Measurements from ENCODE around the gene CCDC171.
"Not testable (repeated sequence)": the region's sequence is repeated elsewhere in the genome, so short reads cannot be mapped to it uniquely, and the experiment has no call there.

Gene CCDC171

DNA sequence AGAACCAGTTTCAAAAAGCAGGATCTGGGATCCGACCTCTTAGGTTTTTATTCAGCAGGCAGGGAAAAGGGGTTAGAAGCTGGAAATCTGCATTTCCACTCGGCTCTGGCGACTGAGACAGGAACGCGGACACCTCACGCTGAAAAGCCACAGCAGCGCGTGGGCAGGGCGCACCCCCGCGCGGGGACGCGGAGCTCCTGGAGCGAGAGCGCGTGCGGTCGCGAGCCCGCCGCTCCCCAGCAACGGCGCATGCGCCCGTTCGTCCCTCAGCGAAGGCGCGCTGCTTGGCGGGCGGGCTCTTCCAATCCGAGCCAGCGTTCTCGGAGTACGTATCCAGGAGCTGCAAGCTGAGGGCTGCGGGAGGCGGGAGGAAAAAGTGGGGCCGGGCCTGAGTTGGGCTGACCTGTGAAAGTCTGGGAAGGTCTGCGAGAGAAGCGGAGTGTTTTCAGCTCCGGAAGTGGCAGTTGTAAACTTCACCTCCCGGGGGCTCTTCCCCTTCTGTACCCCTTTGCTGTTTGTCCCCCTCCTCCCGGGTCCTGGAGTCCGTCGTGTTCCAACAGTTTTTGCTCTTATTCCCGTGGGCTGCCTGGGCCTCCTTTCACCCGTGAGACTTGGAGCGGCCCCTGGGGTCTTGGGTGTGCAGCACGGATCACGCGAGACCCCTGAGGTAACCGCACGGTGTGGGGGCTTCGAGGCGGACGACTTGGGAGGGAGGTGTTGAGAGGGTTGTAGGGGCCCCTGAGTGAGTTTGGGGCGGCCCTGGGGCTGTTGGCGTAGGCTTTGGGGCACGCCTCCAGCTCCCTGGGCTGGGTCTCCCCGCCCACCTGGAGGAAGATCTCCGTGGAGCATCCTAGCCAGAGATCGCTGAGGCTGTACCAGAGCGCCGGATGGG is at the start of gene CCDC171:
TSS of gene CCDC171 (plus strand) at position 408 of the 892 bp plus-strand sequence. CDS start 11,046 bp downstream, outside the sequence.
- peak; percentile 86 for DNase-seq

DNA sequence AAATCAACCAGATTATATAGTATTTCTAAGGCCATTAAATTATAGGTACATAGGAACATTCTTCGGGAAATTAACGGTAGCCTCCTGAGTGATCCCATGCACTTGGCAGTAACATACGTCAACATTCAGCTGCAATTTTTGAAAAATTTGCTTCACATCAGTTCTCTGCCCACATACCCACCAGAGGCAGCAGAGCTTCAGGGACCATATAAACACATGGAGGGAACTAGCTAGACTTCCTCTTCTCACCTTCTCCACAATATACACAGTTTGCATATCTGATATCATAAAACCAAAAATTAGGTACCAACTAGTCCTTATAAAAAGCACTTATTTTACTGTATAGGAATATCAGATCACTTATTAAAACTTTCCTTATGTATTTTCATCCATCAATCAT is 46.9 kb upstream of the CCDC171 start:
- DNase-seq: no peak

DNA sequence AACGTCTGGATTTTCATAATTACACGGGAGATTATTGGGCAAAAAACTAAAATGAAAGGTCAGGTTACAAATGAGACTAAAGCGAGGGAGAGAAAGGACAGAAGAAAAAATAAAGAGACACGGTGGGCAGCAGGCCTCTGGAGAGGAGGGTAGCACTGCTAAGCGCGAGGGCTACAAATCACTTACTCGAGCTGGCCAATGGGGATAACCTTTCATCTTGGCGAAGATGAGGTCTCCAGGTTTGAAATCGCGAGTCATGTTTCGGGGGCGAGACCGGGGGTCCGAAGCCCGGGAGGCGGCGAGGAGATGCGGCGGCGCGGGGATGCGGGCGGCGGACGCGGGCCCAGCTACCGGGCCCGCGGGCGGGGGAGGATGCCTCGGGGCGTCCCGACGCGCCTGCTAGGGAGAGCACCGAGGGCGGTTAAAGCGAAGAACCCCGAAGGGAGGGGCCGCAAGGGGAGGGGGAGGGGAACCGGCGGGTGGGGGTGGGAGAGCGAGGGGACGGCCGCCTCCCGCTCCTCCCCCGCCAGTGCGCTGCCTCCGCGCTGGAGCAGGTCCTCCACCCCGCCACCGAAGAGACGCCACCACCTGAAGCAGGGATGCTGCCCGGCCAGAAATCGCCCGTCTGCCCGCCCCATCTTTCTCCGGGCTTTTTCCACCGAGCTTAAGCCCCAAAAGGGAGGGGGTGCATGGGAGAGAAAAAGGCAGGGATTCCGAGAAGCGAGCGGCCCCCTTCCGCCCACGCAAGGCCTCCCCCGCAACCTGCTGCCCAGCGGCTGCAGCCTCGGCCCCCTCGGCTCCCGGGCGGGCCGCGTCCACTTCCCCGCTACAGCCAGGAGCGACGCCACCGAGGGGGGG is 42.7 kb upstream of the CCDC171 start:
- peak; percentile 73 for DNase-seq

DNA sequence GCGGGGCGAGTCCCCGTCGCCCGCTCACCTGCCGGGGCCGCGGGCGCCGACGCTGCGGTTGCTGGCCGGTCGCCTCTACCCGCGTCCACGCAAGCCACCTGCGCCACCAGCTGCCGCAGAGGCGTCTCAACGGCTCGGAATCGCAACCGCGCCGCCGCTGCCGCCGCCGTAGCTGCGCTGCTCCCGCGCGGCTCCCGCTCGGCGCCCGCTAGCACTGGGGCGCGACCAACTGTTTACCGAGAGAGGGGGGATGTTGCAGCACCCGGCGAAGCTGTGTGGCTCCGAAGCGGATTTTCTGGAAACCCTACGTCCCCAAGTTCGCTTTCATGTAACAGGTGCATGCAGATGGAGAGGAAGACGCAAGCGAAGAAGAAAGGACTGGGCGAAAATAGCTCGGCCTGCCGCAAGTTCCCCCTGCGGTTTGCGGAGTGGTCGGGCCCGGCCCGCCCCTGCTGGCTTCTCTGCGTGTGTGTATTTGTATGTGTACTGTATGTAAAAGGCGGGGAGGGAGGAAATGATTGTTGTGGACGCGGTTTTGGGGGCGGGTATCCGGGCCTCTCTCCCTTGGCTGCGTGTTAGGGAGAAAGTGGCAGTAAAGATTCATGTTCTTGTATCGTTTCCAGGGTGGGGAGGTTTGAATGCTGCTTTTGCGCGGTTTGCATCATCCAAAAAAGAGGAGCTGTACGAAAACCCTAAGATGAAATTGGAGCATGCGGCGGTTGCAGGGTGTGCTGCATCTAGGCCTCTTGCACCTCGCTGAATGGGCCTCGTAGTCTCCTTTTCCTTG is 41.9 kb upstream of the CCDC171 start, which contains the start of gene PSIP1:
TSS of gene PSIP1 (minus strand) at position 182 of the 787 bp plus-strand sequence. CDS start 782 bp downstream, outside the sequence.
- peak; percentile 90 for DNase-seq

DNA sequence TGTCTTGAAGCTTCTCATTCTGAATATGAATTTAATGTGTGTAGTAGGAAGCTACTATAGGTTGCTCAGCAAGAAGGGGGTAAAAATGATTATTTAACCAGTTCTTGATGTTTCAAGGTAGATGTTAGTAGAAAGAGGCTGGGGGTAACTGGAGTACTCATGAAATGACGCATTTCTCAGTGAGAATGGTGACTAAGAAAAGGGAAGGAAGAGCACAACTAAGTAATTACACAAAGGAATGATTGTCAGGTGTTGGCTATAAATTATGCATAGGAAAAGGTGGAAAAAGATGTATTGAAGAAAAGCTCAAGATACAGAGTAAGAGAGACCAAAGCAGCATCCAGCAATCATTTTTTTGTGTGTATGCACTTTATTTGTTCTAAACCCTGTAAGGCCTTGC is 40.6 kb upstream of the CCDC171 start:
- DNase-seq: no peak

DNA sequence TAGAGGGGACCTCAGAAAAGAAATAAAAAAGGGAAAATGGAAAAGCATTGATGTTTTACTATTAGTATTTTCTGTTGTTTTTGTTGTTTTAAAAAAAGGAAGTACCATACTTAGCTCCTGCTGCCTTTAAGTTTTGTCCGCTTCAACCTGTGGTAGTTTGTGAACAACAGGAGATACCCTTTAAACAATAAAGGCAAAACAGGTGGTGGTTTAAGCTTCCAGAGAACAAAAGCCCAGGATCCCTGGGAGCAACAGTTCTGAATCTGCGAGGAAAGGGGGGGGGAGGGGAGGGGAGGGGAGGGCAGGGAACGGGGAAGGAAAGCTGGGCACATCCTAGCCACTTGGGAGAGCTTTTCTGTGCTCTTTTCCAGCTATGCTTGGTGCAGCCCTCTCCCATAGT is 40.0 kb upstream of the CCDC171 start:
- DNase-seq: no peak

DNA sequence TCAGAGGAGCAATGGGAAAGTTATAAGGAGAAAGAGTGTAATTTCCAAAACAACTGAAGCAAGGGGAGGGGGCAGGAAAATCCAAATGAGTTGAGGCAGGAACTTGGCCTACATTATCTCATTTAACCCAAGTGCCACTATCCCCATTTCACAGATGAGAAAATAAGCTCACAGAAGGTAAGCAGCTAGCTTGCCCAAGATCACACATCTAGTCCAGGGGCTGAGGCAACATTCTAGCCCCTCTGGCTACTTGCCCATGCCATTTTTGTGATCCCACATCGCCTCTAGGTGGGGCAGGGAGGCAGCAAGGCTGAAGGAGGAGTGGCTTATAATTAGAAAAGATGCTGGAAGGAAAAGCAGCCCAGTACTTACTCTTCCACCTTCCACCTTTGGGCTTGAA is 39.5 kb upstream of the CCDC171 start:
- peak; percentile 11 for DNase-seq

DNA sequence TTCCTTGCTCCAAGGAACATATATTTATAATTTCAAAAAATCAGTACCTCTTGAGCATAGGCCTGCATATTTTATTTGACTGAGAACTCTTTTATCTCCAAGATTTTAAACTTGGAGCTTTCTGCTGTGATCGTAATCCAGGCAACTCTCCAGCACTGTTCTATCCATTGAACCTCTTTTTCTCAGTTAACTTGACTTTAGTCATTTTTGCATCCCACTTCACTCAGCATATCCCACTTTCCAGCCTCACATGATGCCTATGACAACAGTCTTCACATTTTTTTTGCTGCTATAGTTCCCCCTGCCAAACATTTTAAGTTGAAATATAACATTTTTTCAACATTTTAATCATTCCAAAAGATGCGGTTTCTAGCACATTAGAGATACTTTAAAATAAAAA is 33.0 kb upstream of the CCDC171 start:
- no peak for DNase-seq

DNA sequence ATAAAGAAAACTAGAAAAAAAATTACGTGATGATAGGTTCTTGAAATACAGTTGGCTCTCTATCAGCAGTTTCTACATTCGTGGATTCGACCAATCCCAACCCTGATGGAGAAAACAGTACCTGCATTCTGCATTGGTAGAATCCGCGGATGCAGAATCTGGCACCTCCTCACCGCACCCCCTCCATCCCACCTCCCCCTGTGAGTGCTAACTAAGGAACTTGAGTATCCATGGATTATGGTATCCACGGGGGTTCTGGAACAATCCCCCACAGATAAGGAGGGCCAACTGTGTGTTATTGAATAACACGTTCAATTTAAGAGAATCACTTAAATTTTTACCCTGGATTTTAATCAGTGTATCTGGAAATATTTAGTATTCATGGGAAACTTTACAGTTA is 31.6 kb upstream of the CCDC171 start:
- no peak for DNase-seq

DNA sequence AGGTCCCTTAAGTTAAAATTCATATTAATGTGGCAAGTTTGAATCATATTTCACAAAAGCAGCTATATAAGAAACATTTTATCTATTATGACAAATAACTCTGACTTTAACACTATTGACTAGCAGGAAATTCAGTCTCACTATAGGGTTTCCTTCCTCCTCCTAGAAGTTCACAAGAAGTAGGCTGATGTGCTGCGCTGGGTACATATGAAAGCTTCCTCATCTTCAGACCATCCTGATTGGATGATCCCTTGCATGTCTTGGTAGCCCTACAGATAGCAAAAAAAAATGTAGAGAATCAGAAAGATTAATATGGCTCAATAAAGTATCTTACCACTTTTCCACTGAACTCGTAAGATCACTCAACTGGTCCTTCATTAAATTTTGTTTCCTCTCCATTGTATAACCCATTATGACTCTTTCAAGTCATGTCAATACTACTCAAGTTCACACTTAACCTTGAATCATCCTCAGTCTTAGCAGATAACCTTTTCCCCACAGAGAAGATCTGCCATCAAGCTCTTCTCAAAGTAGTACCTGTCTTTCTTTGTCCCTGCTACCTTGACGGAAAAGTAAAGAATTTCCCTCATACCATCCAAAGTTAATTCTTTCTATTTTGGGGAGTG is 30.6 kb upstream of the CCDC171 start:
- no peak for DNase-seq

DNA sequence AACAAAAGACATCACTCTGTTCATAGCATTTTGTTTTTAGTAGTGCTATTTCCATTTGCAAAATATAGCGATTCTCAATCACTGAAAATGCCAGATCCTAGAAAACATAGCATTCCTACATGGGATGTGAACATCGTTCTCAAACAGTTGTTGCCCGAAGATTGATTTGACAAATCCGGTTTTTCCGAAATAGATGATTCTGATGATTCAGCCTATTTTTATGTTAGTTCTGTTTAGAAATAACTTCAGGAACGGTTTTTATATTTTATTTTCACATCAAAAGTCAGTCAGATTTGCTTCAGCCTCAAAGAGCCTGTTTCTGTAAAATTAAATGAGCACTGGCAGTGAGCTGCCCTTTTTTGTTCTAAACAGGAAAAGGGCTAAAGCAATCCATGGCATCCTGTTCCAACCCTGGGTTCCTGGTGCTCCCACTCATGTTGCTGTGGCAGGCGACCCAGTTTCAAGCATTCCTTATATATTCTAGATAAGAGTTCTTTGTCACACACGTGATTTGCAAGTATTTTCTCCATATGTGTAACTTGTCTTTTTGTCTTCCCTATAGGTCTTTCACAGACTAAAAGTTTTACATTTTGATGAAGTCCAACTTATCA is 27.9 kb upstream of the CCDC171 start:
- DNase-seq: no peak

DNA sequence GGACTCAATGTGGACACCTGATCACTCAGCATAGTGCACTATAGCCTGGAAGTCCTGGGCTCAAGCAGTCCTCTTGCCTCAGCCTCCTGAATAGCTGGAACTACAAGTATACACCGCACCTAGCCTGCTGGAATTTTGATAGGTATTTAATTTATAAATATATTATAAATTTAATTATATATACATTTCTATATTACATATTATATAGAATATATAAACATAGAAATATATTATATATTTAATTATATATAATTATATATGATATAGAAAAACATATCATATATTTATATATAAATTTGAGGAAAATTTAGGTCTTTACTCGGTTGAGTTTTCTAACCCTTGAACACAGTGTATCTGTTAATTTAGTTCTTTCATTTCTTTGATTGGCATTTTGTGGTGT is 26.9 kb upstream of the CCDC171 start:
- DNase-seq: no peak

DNA sequence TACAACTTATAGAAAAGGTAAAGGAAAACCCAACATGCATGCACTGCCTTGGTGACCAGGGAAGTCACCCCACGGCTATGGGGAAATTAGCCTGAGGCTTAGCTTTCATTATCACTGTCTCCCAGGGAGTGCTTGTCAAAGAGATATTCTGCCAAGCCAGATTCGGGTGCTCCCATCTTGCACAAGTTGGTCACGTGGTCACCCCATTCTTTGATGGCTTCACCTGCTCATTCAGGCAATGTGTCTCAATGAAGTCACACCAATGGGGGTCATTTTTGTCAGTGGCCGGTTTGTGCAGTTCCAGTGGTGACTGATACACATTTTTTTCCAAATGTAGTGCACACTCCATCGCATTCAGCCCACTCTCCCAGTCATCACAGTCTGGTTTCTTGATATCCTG is 25.8 kb upstream of the CCDC171 start:
- DNase-seq: not testable (repeated sequence)

DNA sequence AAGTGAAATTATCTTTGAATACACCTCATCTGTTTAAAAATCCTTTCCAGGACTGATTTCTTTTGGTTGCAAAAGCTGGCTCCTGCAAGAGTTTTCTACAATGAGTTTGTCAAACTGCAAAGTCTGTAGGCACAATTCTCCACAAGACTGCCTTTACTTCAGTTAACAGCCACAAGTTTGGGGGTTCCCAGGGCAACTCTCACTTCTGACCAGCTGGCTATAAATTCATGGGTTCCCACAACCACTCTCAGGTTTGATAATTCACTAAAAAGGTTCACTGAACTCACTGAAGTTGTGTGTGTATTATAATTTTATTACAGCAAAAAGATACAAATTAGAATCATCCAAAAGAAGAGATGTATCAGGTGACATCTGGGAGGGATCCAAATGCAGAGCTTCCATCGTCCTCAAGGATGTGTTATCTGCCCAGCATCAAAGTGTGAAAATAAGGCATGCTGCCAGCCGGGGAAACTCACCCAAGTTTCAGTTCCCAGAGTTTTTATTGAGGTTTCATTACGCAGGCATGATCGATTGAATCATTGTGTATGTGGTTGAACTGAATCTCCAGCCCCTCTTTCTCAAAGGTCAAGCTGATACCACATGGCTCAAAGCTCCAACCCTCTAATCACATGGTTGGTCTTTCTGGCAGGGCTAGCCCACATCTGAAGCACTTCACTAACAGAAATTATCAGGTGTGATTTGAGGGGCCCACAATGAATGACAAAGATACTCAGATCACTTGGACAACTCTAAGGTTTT is 23.1 kb upstream of the CCDC171 start:
- no peak for DNase-seq

DNA sequence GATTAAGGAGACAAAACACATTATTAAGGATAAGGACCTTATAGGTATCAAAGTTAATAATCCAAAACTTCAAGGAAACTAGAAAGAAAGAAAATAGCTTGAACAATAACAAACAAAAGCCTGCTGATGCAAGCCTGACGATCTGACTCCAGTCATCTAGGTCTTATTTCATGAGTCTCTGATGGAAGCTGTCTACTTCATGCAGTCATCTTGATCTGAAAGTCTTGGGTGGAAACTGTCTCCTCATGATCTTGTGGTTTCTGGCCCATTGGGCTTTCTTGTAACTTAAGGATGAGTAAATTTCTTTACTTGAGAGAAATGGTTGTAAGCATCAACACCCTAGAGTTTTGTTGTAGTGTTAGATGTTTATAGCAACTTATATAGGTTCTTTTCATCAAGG is 21.5 kb upstream of the CCDC171 start:
- DNase-seq: no peak

DNA sequence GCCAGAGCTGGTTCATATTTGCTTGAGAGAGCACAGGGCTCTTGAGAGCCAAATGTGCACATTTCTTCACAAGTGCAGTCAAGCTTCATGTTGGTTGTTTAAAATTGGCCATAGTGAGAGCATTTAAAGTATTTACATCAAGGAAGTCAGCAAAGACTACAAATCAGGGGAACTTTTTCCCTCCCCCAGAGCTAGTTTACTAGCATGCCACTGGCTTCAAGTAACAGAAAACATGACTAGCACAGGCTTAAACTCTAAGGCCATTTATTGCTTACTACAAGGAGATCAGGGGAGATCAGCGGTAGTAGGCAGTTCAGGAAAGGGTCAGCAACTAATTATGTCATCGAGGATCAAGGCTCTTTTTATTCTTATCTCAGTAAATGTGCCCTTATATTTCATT is 11.0 kb upstream of the CCDC171 start:
- no peak for DNase-seq

DNA sequence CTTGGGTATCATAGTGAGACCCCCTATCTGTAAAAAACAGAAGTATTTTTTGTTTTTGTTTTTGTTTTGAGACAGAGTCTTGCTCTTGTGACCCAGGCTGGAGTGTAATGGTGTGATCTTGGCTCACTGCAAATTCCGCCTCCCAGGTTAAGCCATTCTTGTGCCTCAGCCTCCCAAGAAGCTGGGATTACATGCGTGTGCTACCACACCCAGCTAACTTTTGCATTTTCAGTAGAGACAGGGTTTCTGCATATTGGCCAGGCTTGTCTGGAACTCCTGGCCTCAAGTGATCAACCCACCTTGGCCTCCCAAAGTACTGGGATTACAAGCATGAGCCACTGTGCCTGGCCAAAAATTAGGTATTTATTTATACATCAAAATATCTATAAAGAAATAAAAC is 10.2 kb upstream of the CCDC171 start:
- DNase-seq: no peak

DNA sequence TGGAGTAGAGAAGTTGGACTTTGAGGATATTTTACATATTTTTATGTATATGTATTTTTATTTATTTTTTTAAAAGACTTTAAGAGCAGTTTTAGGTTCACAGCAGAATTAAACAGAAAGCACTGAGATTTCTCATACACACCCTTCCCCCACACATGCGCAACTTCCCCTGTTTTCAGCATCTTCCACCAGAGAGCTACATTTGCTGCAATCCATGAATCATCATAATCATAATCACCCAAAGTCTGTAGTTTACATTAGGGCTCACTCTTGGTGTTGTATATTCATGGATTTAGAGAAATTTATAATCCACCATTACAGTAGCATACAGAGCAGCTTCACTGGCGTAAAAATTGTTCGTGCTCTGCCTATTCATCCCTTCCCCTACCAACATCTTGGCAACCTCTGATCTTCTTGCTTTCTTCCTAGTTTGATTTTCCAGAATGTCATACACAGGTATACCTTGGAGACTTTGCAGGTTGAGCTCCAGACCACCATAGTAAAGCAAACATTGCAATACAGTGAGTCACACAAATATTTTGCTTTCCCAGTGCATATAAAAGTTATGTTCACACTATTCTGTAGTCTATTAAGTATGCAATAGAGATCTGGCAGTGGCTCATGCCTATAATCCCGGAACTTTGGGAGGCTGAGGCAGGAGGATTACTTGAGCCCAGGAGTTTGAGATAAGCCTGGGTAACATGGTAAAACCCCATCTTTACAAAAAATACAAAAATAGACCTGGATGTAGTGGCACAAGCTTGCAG is 9.6 kb upstream of the CCDC171 start:
- no peak for DNase-seq

DNA sequence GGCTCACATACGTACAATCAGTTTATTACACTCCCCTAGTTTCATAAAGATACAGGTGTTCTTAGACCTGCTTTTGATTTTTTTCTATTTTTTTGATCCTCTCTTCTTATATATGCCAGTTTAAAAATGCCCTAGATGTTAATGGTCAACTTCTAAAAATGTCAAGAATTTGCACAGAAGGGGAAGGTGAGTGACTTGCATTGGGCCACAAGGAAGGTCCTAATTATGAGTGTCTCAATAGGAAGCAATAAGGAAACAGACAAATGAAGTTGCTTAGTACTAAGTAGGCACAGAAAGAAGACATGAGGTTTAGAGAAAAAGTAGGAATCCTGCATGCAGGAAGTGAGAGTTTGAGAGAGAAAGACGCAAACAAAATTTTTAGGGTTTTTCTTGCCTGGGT is 3.2 kb upstream of the CCDC171 start:
- no peak for DNase-seq

DNA sequence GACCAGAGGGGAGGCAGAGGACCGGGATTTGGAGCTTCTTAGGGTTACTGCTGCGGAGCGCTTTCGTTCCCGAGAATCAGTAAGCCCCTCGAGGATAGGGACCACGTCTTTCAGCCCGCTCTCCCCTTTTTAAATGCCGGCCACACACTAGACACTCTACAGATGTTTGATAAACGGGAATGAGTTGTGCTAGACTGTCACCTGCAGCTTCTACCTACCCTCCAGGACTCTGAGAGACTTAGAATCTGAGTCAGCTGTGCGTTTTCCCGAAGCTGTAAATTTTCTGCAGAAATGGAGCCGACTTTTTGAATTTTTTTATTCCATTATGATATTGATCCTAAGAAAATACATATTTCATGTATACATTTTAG is 670 bp downstream of the CCDC171 start:
- DNase-seq: no peak

DNA sequence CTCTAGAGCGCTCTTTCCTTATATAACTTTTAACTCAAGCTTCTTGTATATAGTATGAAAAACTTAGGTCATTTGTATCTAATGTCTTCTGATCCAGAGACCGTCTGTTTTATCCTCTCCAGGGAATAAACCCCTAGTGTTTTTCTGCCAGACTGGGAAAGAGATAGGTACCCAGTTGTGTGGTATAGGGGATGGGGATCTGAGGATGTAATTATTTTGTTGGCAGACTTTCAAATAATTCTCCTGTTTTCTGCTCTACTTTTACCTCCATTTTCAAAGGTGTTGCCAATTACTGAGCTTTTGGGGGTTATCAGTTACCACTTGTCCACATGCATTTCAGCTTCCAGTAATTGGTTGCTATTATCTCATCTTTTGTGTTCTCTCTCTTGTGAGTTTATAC is 17.9 kb downstream of the CCDC171 start:
- no peak for DNase-seq
